SK-N-SH treated with all-trans-retinoic acid at 6 μM for 48 hours (cell line): ENCODE data around the gene PEX26.
A peak's percentile ranks its signal among the peaks of the same experiment; 100 is the strongest.

Experiments used
- ATAC-seq: fragments of 200-7000 bp; cut with Tn5 transposase; 3 replicates; pipeline ENCODE4 v1.9.1; 2020; ENCODE audit warnings: mild to moderate bottlenecking, moderate library complexity
- ARNTL ChIP-seq: fragments of 450-650 bp; formaldehyde crosslinking; IDR thresholded peaks from 2 replicates; pipeline ENCODE4 v1.5.0; 2020; ENCODE audit warnings: low read depth, mild to moderate bottlenecking, moderate library complexity, borderline replicate concordance
- BACH2 ChIP-seq: fragments of 250-450 bp; sonication (Bioruptor Pico); IDR thresholded peaks from 2 replicates; pipeline ENCODE4 v1.9.0; 2021; ENCODE audit warnings: mild to moderate bottlenecking, borderline replicate concordance
- CSDC2 ChIP-seq: fragments of 250-450 bp; sonication (Bioruptor Pico); IDR thresholded peaks from 2 replicates; pipeline ENCODE4 v1.5.0; 2020; ENCODE audit warnings: mild to moderate bottlenecking, moderate library complexity
- ESRRG ChIP-seq: fragments of 250-450 bp; sonication (Bioruptor Pico); IDR thresholded peaks from 2 replicates; pipeline ENCODE4 v1.6.1; 2021; ENCODE audit warnings: mild to moderate bottlenecking
- GLIS3 ChIP-seq: fragments of 250-450 bp; sonication (Bioruptor Pico); IDR thresholded peaks from 2 replicates; pipeline ENCODE4 v1.5.0; 2020; ENCODE audit warnings: mild to moderate bottlenecking, moderate library complexity
- ISL1 ChIP-seq: fragments of 250-450 bp; sonication (Bioruptor Pico); IDR thresholded peaks from 2 replicates; pipeline ENCODE4 v2.1.2; 2022; ENCODE audit warnings: mild to moderate bottlenecking, moderate library complexity
- PPARA ChIP-seq: fragments of 250-450 bp; sonication (Bioruptor Pico); IDR thresholded peaks from 2 replicates; pipeline ENCODE4 v1.5.0; 2020; ENCODE audit warnings: mild to moderate bottlenecking, borderline replicate concordance
- RARB ChIP-seq: fragments of 250-450 bp; sonication (Bioruptor Pico); IDR thresholded peaks from 2 replicates; pipeline ENCODE4 v1.8.0; 2021; ENCODE audit warnings: mild to moderate bottlenecking, moderate library complexity
- SNAI2 ChIP-seq: fragments of 250-450 bp; sonication (Bioruptor Pico); IDR thresholded peaks from 2 replicates; pipeline ENCODE4 v1.5.0; 2020; ENCODE audit warnings: mild to moderate bottlenecking, moderate library complexity
- TCF4 ChIP-seq: fragments of 250-450 bp; sonication (Bioruptor Pico); IDR thresholded peaks from 2 replicates; pipeline ENCODE4 v1.8.0; 2021; ENCODE audit warnings: mild to moderate bottlenecking, moderate library complexity, borderline replicate concordance
- TOX ChIP-seq: fragments of 250-450 bp; sonication (Bioruptor Pico); IDR thresholded peaks from 2 replicates; pipeline ENCODE4 v1.8.0; 2021; ENCODE audit warnings: mild to moderate bottlenecking, moderate library complexity, borderline replicate concordance
- ZC3H10 ChIP-seq: fragments of 250-450 bp; sonication (Bioruptor Pico); IDR thresholded peaks from 2 replicates; pipeline ENCODE4 v1.5.1; 2021; ENCODE audit warnings: mild to moderate bottlenecking, moderate library complexity
- ZFP3 ChIP-seq: fragments of 250-450 bp; sonication (Bioruptor Pico); IDR thresholded peaks from 2 replicates; pipeline ENCODE4 v1.5.0; 2020; ENCODE audit warnings: mild to moderate bottlenecking, moderate library complexity
- ZFP30 ChIP-seq: fragments of 450-650 bp; formaldehyde crosslinking; IDR thresholded peaks from 2 replicates; pipeline ENCODE4 v1.5.0; 2022; ENCODE audit warnings: mild to moderate bottlenecking, moderate library complexity
- ZNF565 ChIP-seq: fragments of 450-650 bp; formaldehyde crosslinking; conservative IDR thresholded peaks from 2 replicates; pipeline ENCODE4 v1.5.0; 2020; ENCODE audit warnings: low read depth, mild to moderate bottlenecking, moderate library complexity
- ZNF70 ChIP-seq: fragments of 450-650 bp; formaldehyde crosslinking; IDR thresholded peaks from 2 replicates; pipeline ENCODE4 v1.5.0; 2020; ENCODE audit warnings: mild to moderate bottlenecking, moderate library complexity
- ZNF8 ChIP-seq: fragments of 450-650 bp; formaldehyde crosslinking; IDR thresholded peaks from 2 replicates; pipeline ENCODE4 v1.5.0; 2020; ENCODE audit warnings: mild to moderate bottlenecking, moderate library complexity
- TF ChIP-seq, protein P1 (sequence below): fragments of 250-450 bp; sonication (Bioruptor Pico); IDR thresholded peaks from 2 replicates; pipeline ENCODE4 v1.5.1; 2021; ENCODE audit warnings: mild to moderate bottlenecking, moderate library complexity
- TF ChIP-seq, protein P2 (sequence below): fragments of 250-450 bp; sonication (Bioruptor Pico); IDR thresholded peaks from 2 replicates; pipeline ENCODE4 v1.8.0; 2021; ENCODE audit warnings: low read depth, mild to moderate bottlenecking, moderate library complexity, borderline replicate concordance
- TF ChIP-seq, protein P3 (sequence below): fragments of 250-450 bp; sonication (Bioruptor Pico); IDR thresholded peaks from 2 replicates; pipeline ENCODE4 v1.8.0; 2020; ENCODE audit warnings: mild to moderate bottlenecking, moderate library complexity, borderline replicate concordance
- TF ChIP-seq, protein P4 (sequence below): fragments of 250-450 bp; sonication (Bioruptor Pico); IDR thresholded peaks from 2 replicates; pipeline ENCODE4 v1.5.0; 2020; ENCODE audit warnings: mild to moderate bottlenecking, moderate library complexity

PEX26 gene

DNA sequence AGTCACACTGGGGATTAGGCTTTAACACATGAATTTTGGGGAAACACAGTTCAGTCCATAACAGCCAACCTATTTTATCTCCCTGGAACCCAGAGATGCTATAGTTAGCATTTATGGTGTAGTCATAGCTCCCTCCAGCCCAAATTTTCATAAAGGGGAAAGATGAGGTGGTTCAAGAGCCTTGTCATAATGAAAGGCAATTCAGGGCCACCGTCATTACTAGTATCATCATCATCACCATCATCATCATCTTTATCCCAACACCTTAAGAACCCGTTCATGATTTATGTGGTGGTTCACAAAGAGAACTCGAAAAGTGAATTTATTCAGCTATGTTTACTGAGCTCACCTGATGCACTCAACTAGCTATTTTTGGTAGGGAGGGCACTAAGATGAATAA, 30.4 kb downstream of the PEX26 start:
- no peak for ATAC-seq
- TF ChIP-seq ZNF70 (CRISPR knock-in tag), result no peak
- no peak for TF ChIP-seq BACH2 (CRISPR knock-in tag)
- TF ChIP-seq, protein P1, sequence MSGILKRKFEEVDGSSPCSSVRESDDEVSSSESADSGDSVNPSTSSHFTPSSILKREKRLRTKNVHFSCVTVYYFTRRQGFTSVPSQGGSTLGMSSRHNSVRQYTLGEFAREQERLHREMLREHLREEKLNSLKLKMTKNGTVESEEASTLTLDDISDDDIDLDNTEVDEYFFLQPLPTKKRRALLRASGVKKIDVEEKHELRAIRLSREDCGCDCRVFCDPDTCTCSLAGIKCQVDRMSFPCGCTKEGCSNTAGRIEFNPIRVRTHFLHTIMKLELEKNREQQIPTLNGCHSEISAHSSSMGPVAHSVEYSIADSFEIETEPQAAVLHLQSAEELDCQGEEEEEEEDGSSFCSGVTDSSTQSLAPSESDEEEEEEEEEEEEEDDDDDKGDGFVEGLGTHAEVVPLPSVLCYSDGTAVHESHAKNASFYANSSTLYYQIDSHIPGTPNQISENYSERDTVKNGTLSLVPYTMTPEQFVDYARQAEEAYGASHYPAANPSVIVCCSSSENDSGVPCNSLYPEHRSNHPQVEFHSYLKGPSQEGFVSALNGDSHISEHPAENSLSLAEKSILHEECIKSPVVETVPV (CRISPR knock-in tag), result no peak
- TF ChIP-seq ESRRG (CRISPR knock-in tag), result no peak
- TF ChIP-seq PPARA (CRISPR knock-in tag), result no peak
- TF ChIP-seq, protein P2, sequence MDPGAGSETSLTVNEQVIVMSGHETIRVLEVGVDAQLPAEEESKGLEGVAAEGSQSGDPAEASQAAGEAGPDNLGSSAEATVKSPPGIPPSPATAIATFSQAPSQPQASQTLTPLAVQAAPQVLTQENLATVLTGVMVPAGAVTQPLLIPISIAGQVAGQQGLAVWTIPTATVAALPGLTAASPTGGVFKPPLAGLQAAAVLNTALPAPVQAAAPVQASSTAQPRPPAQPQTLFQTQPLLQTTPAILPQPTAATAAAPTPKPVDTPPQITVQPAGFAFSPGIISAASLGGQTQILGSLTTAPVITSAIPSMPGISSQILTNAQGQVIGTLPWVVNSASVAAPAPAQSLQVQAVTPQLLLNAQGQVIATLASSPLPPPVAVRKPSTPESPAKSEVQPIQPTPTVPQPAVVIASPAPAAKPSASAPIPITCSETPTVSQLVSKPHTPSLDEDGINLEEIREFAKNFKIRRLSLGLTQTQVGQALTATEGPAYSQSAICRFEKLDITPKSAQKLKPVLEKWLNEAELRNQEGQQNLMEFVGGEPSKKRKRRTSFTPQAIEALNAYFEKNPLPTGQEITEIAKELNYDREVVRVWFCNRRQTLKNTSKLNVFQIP (CRISPR knock-in tag), result no peak
- TF ChIP-seq GLIS3 (CRISPR knock-in tag), result no peak
- TF ChIP-seq ARNTL (CRISPR knock-in tag), result no peak
- TF ChIP-seq ZNF8, result no peak
- no peak for TF ChIP-seq SNAI2 (CRISPR knock-in tag)
- no peak for TF ChIP-seq RARB (CRISPR knock-in tag)
- TF ChIP-seq, protein P3, sequence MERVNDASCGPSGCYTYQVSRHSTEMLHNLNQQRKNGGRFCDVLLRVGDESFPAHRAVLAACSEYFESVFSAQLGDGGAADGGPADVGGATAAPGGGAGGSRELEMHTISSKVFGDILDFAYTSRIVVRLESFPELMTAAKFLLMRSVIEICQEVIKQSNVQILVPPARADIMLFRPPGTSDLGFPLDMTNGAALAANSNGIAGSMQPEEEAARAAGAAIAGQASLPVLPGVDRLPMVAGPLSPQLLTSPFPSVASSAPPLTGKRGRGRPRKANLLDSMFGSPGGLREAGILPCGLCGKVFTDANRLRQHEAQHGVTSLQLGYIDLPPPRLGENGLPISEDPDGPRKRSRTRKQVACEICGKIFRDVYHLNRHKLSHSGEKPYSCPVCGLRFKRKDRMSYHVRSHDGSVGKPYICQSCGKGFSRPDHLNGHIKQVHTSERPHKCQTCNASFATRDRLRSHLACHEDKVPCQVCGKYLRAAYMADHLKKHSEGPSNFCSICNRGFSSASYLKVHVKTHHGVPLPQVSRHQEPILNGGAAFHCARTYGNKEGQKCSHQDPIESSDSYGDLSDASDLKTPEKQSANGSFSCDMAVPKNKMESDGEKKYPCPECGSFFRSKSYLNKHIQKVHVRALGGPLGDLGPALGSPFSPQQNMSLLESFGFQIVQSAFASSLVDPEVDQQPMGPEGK (CRISPR knock-in tag), result no peak
- TF ChIP-seq ZFP30 (CRISPR knock-in tag), result no peak
- no peak for TF ChIP-seq CSDC2 (CRISPR knock-in tag)
- TF ChIP-seq, protein P4, sequence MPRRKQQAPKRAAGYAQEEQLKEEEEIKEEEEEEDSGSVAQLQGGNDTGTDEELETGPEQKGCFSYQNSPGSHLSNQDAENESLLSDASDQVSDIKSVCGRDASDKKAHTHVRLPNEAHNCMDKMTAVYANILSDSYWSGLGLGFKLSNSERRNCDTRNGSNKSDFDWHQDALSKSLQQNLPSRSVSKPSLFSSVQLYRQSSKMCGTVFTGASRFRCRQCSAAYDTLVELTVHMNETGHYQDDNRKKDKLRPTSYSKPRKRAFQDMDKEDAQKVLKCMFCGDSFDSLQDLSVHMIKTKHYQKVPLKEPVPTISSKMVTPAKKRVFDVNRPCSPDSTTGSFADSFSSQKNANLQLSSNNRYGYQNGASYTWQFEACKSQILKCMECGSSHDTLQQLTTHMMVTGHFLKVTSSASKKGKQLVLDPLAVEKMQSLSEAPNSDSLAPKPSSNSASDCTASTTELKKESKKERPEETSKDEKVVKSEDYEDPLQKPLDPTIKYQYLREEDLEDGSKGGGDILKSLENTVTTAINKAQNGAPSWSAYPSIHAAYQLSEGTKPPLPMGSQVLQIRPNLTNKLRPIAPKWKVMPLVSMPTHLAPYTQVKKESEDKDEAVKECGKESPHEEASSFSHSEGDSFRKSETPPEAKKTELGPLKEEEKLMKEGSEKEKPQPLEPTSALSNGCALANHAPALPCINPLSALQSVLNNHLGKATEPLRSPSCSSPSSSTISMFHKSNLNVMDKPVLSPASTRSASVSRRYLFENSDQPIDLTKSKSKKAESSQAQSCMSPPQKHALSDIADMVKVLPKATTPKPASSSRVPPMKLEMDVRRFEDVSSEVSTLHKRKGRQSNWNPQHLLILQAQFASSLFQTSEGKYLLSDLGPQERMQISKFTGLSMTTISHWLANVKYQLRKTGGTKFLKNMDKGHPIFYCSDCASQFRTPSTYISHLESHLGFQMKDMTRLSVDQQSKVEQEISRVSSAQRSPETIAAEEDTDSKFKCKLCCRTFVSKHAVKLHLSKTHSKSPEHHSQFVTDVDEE (CRISPR knock-in tag), result no peak
- no peak for TF ChIP-seq ZNF565 (CRISPR knock-in tag)
- no peak for TF ChIP-seq TOX (CRISPR knock-in tag)
- TF ChIP-seq ZC3H10 (CRISPR knock-in tag), result no peak
- TF ChIP-seq ZFP3, result no peak
- no peak for TF ChIP-seq ISL1

DNA sequence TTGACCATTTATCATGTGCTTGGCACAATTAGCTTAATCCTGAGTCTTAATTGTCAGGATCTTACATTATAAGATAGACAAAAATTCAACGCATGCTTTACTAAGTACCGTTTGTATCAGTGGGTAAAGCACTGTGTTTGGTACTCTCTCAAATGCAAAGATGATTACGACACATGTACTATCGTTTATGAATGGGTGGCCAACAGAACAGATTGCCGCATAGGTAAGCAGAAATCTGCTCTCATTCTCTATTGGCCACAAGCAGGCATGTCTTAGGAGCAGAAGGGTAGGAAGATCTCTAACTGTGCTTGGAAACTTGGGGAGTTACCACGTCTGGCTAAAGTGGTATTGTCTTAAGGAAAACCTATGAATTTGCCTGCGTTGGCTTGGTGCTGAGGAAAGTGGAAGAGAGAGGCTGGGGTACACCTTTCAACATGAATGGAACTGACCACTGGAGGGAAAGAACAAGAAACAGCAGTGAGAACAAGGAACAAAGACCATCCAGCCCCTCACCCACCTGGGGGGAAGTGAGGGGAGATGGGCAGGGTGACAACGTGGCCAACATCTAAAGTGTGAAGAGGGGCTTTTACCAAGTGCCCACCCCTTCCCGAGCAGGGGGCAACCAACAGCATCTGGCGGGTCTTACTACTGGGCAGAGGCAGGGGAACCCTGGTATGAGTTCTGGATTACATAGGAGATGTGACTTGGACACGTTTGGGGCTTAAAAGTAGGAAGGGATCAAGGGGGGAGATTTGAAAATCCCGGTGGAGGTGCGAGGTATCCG, 31.8 kb downstream of the PEX26 start:
- peak; percentile 31 for ATAC-seq

More for the DNA sequence above, 31.8 kb downstream of the PEX26 start:
- TF ChIP-seq, protein P2 (CRISPR knock-in tag), result no peak
- TF ChIP-seq GLIS3 (CRISPR knock-in tag) (no peak), SNAI2 (CRISPR knock-in tag) (no peak), ISL1 (no peak), ARNTL (CRISPR knock-in tag) (no peak), ESRRG (CRISPR knock-in tag) (no peak), BACH2 (CRISPR knock-in tag) (no peak), ZNF8 (no peak), TOX (CRISPR knock-in tag) (no peak), ZC3H10 (CRISPR knock-in tag) (no peak), TCF4 (CRISPR knock-in tag) (no peak)
- TF ChIP-seq, protein P3 (CRISPR knock-in tag), result no peak
